IgD-negative memory B cell (primary cell): ENCODE measurements around the gene GPM6B. TPM values are rescaled to one million over a fixed set of nuclear protein-coding genes. Genes with fewer than 3 reads are reported as not detected.

Experiments used
- H3K27ac Mint-ChIP-seq, 3 donors: one replicate each; pipeline ENCODE4 v1.8.0; 2020 to 2022; ENCODE audit warnings: mild to moderate bottlenecking in 3 of 3, mixed read lengths in 3 of 3, moderate library complexity in 1 of 3
- H3K27me3 Mint-ChIP-seq: one replicate; pipeline ENCODE4 v1.8.0; 2021; ENCODE audit warnings: mixed read lengths
- H3K36me3 Mint-ChIP-seq: one replicate; pipeline ENCODE4 v1.8.0; 2020; ENCODE audit warnings: mild to moderate bottlenecking, mixed read lengths
- H3K4me1 Mint-ChIP-seq, 3 donors: one replicate each; pipeline ENCODE4 v1.8.0; 2020 to 2022; ENCODE audit warnings: mixed read lengths in 3 of 3, mild to moderate bottlenecking in 1 of 3
- H3K4me3 Mint-ChIP-seq, 4 donors: one replicate each; pipeline ENCODE4 v1.8.0; 2020 to 2022; ENCODE audit warnings: mild to moderate bottlenecking in 4 of 4, mixed read lengths in 4 of 4, moderate library complexity in 3 of 4
- H3K9me3 Mint-ChIP-seq, 3 donors: one replicate each; pipeline ENCODE4 v1.8.0; 2020 to 2021; ENCODE audit warnings: mixed read lengths in 3 of 3, mild to moderate bottlenecking in 1 of 3
- polyA plus RNA-seq: library from polyadenylated mRNA; unstranded; fragments of 300-500 nt; fragmentation: Illumina TruSeq; gene quantifications from one replicate; pipeline ENCODE4 v1.2.3, GENCODE V29; 2021

Gene GPM6B, protein sequence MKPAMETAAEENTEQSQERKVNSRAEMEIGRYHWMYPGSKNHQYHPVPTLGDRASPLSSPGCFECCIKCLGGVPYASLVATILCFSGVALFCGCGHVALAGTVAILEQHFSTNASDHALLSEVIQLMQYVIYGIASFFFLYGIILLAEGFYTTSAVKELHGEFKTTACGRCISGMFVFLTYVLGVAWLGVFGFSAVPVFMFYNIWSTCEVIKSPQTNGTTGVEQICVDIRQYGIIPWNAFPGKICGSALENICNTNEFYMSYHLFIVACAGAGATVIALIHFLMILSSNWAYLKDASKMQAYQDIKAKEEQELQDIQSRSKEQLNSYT
- 1.5 TPM for polyA plus RNA-seq

DNA sequence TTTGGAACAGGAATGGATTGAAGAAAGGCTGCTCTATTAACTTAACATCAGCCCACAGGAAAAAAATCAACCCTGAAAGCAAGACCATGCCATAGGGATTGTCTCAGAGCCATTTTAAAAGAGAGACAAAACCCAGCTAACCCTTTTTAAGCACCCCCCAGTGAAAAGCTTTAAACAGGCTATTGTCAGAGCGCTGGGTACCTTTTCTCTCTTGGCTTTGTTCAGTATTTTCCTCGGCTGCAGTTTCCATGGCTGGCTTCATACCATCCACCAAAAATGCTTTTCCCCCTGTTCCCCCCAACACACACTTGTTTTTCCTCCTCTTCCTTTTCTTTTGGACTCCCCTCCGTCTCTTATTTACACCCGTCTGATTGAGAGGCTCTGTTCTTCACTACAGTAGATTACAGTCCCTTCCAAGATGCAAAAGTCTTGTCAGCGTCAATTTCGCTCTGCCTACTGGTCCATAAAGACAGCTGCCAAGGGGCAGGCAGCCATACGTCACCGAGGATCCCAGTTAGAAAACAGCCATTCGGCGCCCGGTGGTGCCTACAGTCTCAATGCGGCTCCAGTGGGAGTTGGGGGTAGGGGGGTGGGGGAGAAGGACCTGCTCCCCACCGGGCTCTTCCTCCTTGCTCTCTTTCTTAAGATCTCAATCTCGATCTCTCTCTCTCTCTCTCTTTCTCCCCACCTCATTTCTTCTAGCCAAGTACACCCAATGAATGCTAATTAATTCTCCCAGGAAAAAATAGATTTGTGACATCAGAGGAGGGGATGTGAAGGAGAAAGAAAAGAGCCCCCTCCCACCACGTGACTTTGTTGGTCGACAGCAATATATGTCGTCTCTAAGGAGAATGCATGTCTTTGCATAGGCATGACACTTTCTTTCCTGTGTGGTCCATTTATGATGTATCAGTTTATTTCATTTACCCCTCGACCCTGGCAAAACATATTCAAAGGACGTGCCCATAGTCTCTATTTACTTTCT lies at the start of gene GPM6B:
Gene GPM6B, minus strand, starts transcription at position 451 of the 985 bp plus-strand sequence. Its CDS starts 189 bp downstream, at position 262.
- H3K27ac Mint-ChIP-seq: no peak within 1 kb of the TSS
- no peaks in the 10 kb centered on the region for H3K9me3 Mint-ChIP-seq
- no peak within 1 kb of the TSS for H3K4me3 Mint-ChIP-seq
- H3K27me3 Mint-ChIP-seq: peaks cover 33% of the 10 kb centered on the region
- H3K4me1 Mint-ChIP-seq: no peaks in the 10 kb centered on the region
- H3K36me3 Mint-ChIP-seq: peaks cover 1% of the 10 kb centered on the region

DNA sequence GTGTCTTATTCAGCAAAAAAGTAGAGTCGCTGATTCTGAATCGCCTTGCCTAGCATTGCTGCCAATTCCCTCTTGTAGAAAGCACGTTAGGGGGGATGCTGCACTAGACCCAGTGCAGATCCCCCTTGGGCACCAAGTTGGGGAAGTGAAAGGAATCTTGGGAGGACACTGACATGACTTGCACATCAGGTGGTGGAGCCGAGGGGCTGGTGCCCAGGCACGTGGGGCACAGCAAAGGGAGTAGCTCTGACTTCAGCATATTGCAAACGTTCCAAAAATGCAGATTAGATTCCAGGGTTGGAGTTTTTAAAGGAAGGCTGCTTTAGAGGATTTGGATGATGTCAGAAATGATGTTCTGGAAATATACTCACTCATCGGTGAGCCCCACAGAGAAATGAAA lies 47.4 kb upstream of the GPM6B start:
- H3K36me3 Mint-ChIP-seq: no peaks in the 10 kb centered on the region
- no peak overlapping the region for H3K27ac Mint-ChIP-seq
- H3K27me3 Mint-ChIP-seq: peaks cover 17% of the 10 kb centered on the region
- peaks cover 4 to 9% (median 8%) of the 10 kb centered on the region in 3 donors for H3K4me1 Mint-ChIP-seq
- H3K9me3 Mint-ChIP-seq: peaks cover 0 to 3% (median 0%) of the 10 kb centered on the region in 3 donors
- no peak overlapping the region for H3K4me3 Mint-ChIP-seq

DNA sequence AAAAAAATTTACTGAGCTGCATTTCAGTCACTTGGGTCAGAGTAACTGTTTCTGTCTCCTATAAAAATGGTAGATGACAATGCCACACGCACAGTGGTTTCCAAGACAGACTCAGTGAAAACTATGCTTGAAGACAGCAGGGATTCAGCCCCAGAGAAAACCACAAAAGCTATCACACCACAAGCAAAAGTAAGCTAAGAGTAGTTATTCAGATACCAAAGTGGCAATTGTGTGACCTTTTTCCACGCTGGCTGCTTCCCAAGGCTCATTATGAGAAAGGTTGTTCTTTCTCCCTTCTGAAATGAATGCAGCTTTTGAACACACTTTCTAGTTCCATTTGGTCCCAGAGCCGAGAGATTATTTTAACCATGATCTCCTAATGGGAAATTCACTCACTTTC lies 46.4 kb upstream of the GPM6B start:
- Mint-ChIP-seq H3K4me3 (no peak overlapping the region), H3K4me1 (peaks cover 3 to 9% (median 8%) of the 10 kb centered on the region in 3 donors), H3K27ac (no peak overlapping the region), H3K27me3 (peaks cover 15% of the 10 kb centered on the region), H3K36me3 (no peaks in the 10 kb centered on the region), H3K9me3 (peaks cover 0 to 3% (median 0%) of the 10 kb centered on the region in 3 donors)

DNA sequence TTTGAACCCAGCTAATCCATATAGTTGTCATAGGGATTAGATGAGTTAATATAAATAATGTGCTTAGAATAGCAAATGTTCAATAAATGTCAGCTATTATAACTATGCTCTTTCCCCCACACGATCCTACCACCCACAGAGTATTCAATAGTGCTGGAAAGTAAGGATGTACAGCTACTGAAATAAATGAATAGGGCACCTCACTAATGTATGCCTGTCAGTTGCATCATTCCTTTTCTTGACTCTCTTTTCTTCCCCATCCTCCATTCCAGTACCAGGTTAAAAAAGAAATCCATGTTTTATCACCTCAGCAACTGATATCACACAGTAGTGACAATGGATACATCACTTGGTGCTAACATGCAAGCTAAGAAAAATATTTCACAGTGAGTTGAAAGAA lies 42.8 kb upstream of the GPM6B start:
- Mint-ChIP-seq H3K4me1 (no peaks in the 10 kb centered on the region), H3K36me3 (no peaks in the 10 kb centered on the region), H3K9me3 (no peaks in the 10 kb centered on the region), H3K27me3 (peaks cover 23% of the 10 kb centered on the region), H3K27ac (no peak overlapping the region), H3K4me3 (no peak overlapping the region)

DNA sequence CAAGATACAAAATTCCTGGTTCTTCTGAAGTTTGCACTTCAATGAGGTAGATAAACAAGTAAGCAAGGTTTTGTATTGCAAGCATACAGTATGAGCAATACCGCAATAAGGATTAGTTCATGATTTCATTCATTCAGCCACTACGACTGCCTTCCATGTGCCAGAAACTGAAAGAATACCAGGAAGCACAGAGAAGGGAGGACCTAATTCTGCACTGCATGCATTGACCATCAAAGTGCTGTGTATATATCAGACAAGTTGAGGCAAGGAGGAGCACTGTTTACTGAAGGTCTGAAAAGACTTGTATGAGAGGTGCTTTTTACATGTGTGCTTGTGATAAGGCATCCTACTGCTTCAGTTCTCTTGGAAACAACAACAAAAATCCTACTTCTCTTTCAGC lies 40.9 kb upstream of the GPM6B start:
- no peaks in the 10 kb centered on the region for H3K36me3 Mint-ChIP-seq
- H3K27ac Mint-ChIP-seq: no peak overlapping the region
- no peaks in the 10 kb centered on the region for H3K4me1 Mint-ChIP-seq
- no peak overlapping the region for H3K4me3 Mint-ChIP-seq
- H3K9me3 Mint-ChIP-seq: no peaks in the 10 kb centered on the region
- peaks cover 17% of the 10 kb centered on the region for H3K27me3 Mint-ChIP-seq

DNA sequence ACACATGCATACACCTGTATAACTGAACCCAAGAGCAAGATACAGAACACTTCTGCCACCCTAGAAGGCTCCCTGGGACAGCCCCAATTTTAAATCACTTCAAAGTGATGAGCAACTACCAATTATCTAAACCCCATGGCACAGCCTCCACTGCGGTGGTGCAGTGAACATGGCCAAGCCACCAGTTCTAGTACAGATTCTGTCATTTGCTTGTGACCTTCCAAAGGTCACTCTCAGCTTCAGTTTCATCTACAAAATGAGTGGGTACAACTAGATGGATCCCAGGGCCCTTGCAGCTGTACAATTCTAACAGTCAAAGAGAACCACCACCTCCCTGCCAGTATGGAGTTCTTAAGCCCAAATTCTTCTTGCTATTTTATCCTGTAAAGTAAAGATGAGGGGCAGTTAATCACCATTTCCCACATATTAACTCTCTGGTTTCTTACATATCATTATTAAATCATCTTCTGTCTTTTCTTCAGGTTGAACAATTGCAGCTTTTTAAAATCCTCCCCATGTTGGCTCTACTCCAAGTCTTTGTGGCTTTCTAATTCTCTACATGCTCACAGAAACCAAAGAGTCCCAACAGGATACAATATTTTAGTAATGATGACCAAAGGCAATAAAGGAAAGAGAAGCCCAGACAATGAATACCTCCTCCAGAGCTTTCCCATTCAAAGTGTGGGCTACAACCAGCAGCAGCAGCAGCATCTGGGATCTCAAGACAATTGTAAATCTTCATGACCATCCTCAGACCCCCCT lies 39.0 kb upstream of the GPM6B start:
- peaks cover 17% of the 10 kb centered on the region for H3K27me3 Mint-ChIP-seq
- H3K4me1 Mint-ChIP-seq: peaks cover 0 to 2% (median 0%) of the 10 kb centered on the region in 3 donors
- no peaks in the 10 kb centered on the region for H3K36me3 Mint-ChIP-seq
- H3K9me3 Mint-ChIP-seq: no peaks in the 10 kb centered on the region
- no peak overlapping the region for H3K4me3 Mint-ChIP-seq
- H3K27ac Mint-ChIP-seq: no peak overlapping the region

DNA sequence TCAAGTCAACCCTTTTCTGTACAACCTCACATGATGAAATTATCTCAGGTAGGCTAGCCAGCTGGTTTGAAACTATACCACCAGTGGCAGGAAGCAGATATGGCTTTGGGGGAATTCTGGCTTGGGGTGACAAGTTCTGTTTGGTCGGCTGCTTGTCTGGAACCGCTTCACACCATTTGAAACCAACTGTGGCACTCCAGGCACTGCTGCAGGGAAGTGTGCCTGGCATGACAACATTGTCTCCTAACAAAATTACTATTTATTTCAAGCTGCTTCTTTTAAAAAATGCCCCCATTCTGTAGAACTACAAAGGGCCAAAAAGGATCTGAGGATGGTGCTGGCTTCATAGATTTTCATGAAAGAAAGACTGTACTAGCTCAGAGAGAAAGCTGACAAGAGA lies 37.1 kb upstream of the GPM6B start:
- H3K9me3 Mint-ChIP-seq: no peaks in the 10 kb centered on the region
- no peak overlapping the region for H3K27ac Mint-ChIP-seq
- H3K36me3 Mint-ChIP-seq: no peaks in the 10 kb centered on the region
- peaks cover 20% of the 10 kb centered on the region for H3K27me3 Mint-ChIP-seq
- H3K4me3 Mint-ChIP-seq: no peak overlapping the region
- peaks cover 0 to 2% (median 0%) of the 10 kb centered on the region in 3 donors for H3K4me1 Mint-ChIP-seq

DNA sequence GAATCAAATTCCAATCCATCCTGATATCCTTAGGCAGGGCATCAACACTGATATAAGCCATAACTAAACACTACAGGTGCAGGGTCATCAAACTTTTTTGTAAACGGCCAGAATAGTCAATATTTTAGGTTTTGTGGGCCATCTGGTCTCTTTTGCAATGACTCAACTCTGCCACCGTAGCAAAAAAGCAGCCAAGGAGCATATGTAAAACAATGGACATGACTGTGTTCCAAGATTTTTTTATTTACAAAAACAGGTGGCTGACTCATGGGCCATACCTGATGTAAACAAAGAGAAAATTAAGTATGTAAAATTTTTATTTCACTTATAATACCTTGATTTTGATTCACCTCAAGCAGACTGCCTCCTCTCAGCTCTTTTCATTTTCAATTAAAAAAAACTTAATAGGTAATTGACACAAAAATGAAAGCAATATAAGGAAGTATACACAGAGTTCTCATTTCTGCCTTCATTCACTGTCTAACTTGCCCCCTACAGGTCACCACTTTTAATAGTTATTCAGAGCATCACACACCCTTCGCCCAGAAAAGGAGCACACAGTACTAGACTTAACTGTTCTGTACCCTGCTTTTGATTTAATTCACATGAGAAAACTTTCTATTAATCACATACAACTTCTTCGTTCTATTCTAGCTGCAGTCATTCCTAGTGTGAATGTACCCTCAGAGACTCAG lies 35.3 kb upstream of the GPM6B start:
- Mint-ChIP-seq H3K4me1 (peaks cover 0 to 2% (median 0%) of the 10 kb centered on the region in 3 donors), H3K36me3 (no peaks in the 10 kb centered on the region), H3K27ac (no peak overlapping the region), H3K4me3 (no peak overlapping the region), H3K9me3 (no peaks in the 10 kb centered on the region), H3K27me3 (peaks cover 21% of the 10 kb centered on the region)

DNA sequence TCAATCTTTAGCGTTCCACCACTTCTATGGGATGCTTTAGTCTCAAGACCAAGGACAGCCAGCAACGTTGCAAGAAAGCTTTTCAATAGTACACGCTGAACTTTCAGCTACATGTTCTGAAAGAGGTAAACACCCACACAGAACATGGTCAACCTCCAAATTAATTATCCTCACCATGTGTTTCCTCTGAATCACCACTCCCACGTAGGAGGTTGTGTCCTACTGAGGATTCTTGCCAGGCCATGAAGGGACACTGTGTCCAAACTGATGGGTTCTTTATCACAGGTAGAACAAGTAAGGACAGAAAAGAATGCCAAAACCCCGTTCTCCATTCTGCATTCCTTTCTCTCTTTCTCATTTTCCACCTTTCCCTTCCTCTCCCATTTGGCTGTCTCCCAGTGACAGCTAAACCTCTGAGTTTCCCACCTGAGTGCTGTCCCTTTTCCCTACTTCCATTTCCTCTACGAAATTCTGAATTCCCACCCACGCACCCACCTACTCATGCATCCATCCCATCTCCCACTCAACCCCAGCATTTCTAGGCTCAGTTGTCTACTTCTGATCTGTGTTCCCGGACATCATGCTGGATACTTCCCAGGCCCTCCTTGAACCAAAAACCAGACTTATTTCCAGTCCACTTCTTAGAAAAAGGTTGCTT lies 29.0 kb upstream of the GPM6B start:
- H3K9me3 Mint-ChIP-seq: no peaks in the 10 kb centered on the region
- peaks cover 15% of the 10 kb centered on the region for H3K27me3 Mint-ChIP-seq
- H3K4me1 Mint-ChIP-seq: no peaks in the 10 kb centered on the region
- no peak overlapping the region for H3K4me3 Mint-ChIP-seq
- no peaks in the 10 kb centered on the region for H3K36me3 Mint-ChIP-seq
- no peak overlapping the region for H3K27ac Mint-ChIP-seq

DNA sequence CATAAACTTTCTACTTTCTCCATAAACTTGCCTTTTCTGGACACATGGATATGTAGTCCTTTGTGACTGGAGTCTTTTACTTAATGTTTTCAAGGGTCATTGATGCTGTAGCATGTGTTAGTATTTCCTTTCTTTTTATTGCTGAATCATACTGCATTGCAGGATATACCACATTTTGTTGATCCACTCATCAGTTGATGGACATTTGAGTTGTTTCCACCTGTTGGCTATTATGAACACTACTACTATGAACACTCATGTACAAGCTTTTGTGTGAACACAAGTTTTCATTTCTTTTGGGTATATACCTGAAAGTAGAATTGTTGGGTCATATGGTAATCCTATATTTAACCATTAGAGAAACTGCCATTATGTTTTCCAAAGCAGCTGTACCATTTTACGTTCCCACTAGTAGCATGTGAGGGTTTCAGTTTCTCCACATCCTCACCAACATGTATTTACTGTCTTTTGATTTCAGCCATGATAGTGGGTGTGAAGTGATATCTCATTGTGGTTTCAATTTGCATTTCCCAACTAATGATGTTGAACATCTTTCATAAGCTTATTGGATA lies 26.3 kb upstream of the GPM6B start:
- H3K9me3 Mint-ChIP-seq: no peaks in the 10 kb centered on the region
- H3K4me1 Mint-ChIP-seq: no peaks in the 10 kb centered on the region
- H3K4me3 Mint-ChIP-seq: no peak overlapping the region
- H3K27me3 Mint-ChIP-seq: peaks cover 11% of the 10 kb centered on the region
- H3K36me3 Mint-ChIP-seq: peaks cover 2% of the 10 kb centered on the region
- no peak overlapping the region for H3K27ac Mint-ChIP-seq

DNA sequence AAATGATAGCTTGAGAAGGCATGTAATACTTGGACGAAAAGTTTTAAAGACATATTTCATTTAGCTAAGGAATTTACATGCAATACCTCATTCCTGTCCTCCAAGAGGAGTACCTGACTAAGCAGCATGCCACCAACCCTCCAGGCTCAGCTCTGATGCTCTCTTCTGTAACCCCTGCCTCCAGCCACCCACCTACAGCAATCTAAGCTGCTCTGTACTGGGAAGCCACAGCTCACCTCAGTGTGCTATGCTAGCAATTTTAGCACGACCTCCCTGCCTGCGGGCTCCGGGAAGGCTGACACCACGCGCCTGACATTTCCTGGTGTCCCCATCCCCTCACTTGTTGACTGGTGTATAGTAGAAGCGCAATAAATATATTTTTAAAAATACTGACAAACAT lies 23.2 kb upstream of the GPM6B start:
- H3K9me3 Mint-ChIP-seq: no peaks in the 10 kb centered on the region
- H3K36me3 Mint-ChIP-seq: peaks cover 2% of the 10 kb centered on the region
- H3K4me3 Mint-ChIP-seq: no peak overlapping the region
- peaks cover 13% of the 10 kb centered on the region for H3K27me3 Mint-ChIP-seq
- no peak overlapping the region for H3K27ac Mint-ChIP-seq
- no peaks in the 10 kb centered on the region for H3K4me1 Mint-ChIP-seq

DNA sequence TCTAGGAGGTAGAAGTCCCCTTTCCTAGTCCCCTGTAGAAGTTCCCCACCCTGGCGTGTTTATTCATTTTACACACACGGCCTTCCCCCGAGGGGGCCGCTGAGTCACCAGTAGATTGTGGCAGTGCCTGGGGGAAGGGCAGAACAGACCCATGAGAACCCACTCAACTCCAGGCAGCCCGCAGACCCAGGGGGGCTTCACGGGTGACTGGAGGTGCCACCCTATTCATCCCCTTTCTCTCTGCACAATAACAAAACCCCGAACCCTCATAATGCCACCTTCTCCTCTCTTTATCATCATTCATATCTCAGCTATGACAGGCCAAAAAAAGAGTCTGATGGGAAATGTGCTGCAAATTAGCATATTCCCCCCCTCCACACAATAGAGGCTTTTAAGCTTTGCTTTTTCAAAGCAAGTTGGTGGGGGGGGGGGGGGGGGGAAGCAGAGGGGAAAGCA lies 20.4 kb upstream of the GPM6B start:
- Mint-ChIP-seq H3K36me3 (peaks cover 2% of the 10 kb centered on the region), H3K27me3 (peaks cover 20% of the 10 kb centered on the region), H3K4me3 (no peak overlapping the region), H3K27ac (no peak overlapping the region), H3K4me1 (no peaks in the 10 kb centered on the region), H3K9me3 (no peaks in the 10 kb centered on the region)

DNA sequence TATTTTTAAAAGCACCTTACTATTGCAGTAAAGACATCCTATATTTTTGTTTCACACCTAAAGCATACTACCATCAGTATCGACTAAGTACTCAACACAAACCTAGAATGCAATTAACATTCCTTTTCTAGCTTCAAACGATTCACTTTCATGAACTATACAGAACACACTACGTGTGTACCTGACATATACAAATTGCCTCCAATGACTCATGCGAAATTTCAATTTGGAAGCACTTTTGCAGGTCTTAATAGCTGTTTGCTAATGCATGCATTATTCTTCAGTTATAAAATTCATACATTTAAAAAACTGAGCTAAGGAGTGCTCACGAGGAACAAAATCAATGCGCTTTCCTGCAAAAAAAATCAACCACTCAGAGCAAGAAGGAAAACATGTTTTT lies 19.7 kb upstream of the GPM6B start:
- H3K4me3 Mint-ChIP-seq: no peak overlapping the region
- peaks cover 20% of the 10 kb centered on the region for H3K27me3 Mint-ChIP-seq
- H3K4me1 Mint-ChIP-seq: no peaks in the 10 kb centered on the region
- H3K9me3 Mint-ChIP-seq: no peaks in the 10 kb centered on the region
- peaks cover 2% of the 10 kb centered on the region for H3K36me3 Mint-ChIP-seq
- no peak overlapping the region for H3K27ac Mint-ChIP-seq

DNA sequence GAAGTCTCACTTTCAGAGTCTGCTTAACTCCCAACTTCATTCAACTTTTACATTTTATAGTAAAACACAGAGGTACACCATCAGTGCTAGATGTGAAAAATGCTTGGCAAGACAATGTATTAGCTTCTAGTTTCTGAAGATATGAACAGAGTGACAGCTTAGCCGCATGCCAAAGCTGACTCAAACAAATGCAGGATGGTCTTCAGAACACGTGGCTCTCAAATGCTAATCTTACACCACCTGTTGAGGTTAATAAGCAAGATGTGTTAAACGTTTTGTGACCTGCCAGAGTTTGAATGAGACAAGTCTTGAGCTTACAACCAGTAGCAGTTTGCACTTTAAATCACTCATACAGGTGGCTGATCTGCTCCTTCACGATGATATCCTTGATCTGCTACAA lies 18.9 kb upstream of the GPM6B start:
- Mint-ChIP-seq H3K27ac (no peak overlapping the region), H3K27me3 (peaks cover 21% of the 10 kb centered on the region), H3K4me1 (no peaks in the 10 kb centered on the region), H3K4me3 (no peak overlapping the region), H3K36me3 (peaks cover 2% of the 10 kb centered on the region), H3K9me3 (no peaks in the 10 kb centered on the region)
